GM19239 (cell line): Measurements from ENCODE around the gene ERMP1.
"Not testable (repeated sequence)": the region's sequence is repeated elsewhere in the genome, so short reads cannot be mapped to it uniquely, and the experiment has no call there.

ENCODE experiments used
- DNase-seq: peaks from one replicate; pipeline ENCODE4 v3.0.0; 2011; ENCODE audit warnings: low spot score; ENCODE audit not compliant: insufficient read length
- FAIRE-seq: peaks from 2 replicates; lab custom pipeline; 2011; peaks lifted over from hg19 to GRCh38; lab: Jason Lieb, UNC

The ERMP1 gene

GRCh38 chr9:5787220-5787619 is 45.7 kb downstream of the ERMP1 start:
- FAIRE-seq (no peak), DNase-seq (no peak)

- FAIRE-seq, result no peak
- DNase-seq, result no peak
Measured at GRCh38 chr9:5786370-5787127, 46.4 kb downstream of the ERMP1 start.

DNA sequence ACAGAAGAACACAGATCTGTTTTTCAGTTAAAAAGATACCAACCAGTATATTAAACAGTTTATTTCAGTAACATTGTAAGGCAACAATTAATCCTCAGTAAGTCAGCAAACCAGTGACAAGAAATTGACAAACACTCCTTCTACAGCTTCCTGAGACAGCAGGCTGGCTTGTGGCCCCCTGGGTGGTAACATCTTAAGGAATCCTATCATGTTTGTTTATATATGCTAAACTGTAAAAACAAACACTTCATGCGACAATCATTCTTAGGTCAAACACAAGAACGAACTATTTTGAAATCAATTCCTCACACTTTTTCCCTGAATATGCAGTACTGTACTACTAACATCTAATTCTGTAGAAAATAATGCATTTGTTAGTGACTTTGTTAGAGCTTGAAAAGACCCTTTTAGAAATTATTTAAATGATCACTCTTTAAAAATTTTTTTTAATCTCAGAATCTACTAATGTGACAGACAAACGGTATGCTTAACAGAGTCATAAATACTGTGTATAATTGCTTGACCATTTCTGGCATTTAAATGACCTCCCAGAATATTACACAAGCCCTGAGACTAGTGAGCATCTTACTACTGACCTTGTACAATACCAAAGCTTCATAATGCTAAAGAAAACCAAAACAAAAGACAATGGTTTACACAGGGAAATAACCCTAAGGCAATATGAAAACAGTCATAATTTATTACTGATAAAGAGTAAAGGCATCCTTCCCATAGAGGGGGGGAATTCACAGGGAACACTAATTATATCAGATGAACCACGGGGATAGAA is 48.2 kb downstream of the ERMP1 start:
- FAIRE-seq, result no peak

GRCh38 chr9:5783982-5784381 is 48.9 kb downstream of the ERMP1 start:
- FAIRE-seq, result no peak
- no peak for DNase-seq

More for the DNA sequence above, 48.2 kb downstream of the ERMP1 start:
- DNase-seq, result no peak

DNA sequence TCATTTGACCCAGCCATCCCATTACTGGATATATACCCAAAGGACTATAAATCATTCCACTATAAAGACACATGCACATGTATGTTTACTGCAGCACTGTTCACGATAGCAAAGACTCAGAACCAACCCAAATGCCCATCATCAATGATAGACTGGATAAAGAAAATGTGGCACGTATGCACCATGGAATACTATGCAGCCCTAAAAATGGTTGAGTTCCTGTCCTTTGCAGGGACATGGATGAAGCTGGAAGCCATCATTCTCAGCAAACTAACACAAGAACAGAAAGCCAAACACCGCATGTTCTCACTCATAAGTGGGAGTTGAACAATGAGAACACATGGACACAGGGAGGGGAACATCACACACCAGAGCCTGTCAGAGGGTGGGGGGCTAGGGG is 49.5 kb downstream of the ERMP1 start:
- not testable (repeated sequence) for FAIRE-seq, DNase-seq

GRCh38 chr9:5779705-5780218 is 53.2 kb downstream of the ERMP1 start:
- not testable (repeated sequence) for DNase-seq, FAIRE-seq

DNA sequence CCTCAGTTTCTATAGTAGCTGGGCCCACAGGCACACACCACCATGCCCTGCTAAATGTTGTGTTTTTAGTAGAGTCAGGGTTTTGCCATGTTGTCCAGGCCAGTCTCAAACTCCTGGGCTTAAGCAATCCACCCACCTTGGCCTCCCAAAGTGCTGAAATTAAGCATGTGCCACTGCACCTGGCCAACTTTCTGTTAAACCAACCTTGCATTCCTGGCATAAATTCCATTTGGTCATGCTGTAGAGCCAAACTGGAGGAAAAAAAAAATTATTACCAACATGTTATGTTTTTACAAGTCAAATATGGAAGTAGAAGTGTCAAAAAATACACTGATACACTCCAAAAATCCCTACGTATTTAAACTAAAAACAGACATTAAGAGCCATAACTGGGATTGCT is 54.1 kb downstream of the ERMP1 start:
- DNase-seq (no peak), FAIRE-seq (no peak)

- DNase-seq (no peak), FAIRE-seq (peak; percentile 35)
Measured at GRCh38 chr9:5773324-5773999, 59.5 kb downstream of the ERMP1 start.

GRCh38 chr9:5767968-5768932 is 64.7 kb downstream of the ERMP1 start:
- FAIRE-seq (peak; percentile 89), DNase-seq (no peak)

DNA sequence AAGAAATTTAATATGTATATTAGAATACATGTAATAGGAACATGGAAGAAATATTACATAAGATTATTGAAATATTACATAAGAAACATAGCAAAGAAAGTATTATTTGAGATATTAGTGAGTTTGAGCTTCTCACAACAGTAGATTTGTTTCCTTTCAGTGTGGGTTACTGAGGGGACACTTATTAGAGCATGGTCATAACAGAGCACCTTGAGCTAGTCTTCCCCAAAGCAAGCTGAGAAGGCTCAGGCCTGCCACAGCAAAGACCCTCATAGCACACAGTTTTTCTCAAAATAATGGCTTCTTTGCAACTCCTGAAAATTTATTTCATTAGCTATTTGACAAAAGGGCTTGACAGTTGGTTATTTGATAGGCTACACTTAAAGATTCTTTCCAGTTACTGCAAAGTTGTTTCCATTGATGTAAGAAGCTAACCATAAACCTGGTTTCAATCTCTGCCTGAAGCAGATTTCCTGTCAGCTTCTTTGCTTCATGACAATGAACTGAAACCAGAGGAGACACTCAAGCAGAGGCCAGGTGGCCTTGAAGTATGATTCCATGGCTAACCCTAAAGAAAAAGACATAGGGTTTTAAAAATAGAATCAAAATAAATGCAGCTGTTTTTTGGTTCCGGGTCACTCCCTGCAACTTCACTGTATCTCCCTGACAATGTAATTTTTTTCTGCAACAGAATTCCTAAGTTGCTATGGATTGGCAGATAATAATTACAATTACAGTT is 68.6 kb downstream of the ERMP1 start:
- DNase-seq (peak; percentile 44), FAIRE-seq (peak; percentile 91)

GRCh38 chr9:5762421-5762820 is 70.5 kb downstream of the ERMP1 start:
- DNase-seq, result no peak
- FAIRE-seq, result peak; percentile 35

DNA sequence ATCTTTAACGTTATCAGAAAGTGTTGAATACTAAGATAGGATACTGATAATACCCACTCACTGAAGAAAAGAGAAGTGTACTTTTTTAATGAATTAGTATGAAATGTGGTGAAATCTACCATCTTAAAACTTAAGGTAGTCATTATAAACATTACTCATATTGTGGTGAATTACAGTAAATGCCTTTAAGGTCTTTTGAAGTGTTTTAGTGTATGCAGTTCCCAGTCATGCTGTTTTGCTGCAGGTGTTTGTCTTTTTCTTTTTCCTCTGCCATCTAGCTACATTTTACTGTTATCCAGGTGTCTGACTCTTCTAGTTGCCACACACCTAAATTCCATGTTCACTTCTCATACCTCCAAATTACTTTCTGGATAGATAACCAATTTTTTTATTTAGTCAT is 72.6 kb downstream of the ERMP1 start:
- FAIRE-seq (no peak), DNase-seq (no peak)

- no peak for FAIRE-seq
- no peak for DNase-seq
Measured at GRCh38 chr9:5756633-5757032, 76.3 kb downstream of the ERMP1 start.

GRCh38 chr9:5750569-5750968 is 82.3 kb downstream of the ERMP1 start:
- FAIRE-seq (no peak), DNase-seq (no peak)

GRCh38 chr9:5749306-5749705 is 83.6 kb downstream of the ERMP1 start:
- DNase-seq (no peak), FAIRE-seq (no peak)

DNA sequence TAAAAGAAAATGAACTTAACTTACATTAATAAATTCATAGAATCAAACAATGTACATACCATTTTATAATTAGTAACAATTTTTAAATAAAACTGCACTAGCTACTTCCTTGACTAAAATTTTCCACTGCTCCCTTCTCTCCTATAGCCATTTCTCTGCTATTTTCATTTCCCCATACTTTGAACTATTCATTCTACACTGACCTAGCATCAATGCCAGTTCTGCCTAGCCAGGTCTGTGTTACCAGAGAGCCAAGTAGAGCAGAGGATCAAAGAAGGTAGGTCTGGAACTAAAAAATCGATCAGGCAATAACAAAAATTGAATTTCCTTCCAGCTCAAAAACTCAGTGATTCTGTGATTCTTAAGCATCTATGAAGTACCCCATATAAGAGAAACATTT is 84.5 kb downstream of the ERMP1 start:
- FAIRE-seq (peak; percentile 65), DNase-seq (no peak)

DNA sequence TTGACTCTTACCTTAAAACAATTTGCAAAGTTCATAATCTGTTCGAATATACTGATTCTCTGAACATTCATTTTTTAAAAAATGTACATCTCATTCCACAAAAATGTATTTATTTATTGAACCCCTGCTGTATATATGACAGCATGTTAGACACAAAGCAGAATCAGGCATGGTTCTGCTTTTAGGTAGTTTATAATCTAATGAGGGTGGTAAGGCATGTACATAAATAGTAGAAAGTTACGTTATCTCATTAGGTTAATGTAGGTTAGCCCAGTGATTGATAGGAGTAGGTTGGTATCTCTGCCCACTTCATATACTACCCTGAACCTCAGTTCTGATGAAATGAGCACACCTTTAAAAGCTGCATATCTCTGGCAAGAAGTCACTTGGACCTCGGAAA is 89.8 kb downstream of the ERMP1 start:
- no peak for DNase-seq
- no peak for FAIRE-seq

GRCh38 chr9:5736563-5737346 is 96.2 kb downstream of the ERMP1 start:
- DNase-seq (no peak), FAIRE-seq (no peak)
